Measurements from ENCODE around the gene AP1B1. TPM values are rescaled to one million over a fixed set of nuclear protein-coding genes. Genes with fewer than 3 reads are reported as not detected.

Gene AP1B1
- total RNA-seq, 1 experiment from 2014 or later, result 40.3 TPM

GRCh38 chr22:29300467-29300806, 87.9 kb downstream of the AP1B1 start:
- H3K79me2 ChIP-seq (ENCODE audit: low read length), result no peaks in the 10 kb centered on the region
- H3K9ac ChIP-seq (ENCODE audit: low read length), result no peak overlapping the region
- H3K27me3 ChIP-seq (ENCODE audit: low read length), result no peaks in the 10 kb centered on the region
- no peak overlapping the region for H3K27ac ChIP-seq (ENCODE audit: low read length)
- DNase-seq, result no peak
- no peak overlapping the region for H2AFZ ChIP-seq (ENCODE audit: low read length)
- H3K9me2 ChIP-seq (replicated peaks; ENCODE audit: insufficient read depth, low read length), result no peaks in the 10 kb centered on the region
- H3K4me1 ChIP-seq (ENCODE audit: low read length), result peaks cover 17% of the 10 kb centered on the region
- H3K4me3 ChIP-seq (ENCODE audit: low read length), result no peak overlapping the region
- no peak overlapping the region for H3K4me2 ChIP-seq (ENCODE audit: low read depth, low read length, poor library complexity, severe bottlenecking)
- H3K9me3 ChIP-seq (ENCODE audit: low read length), result no peaks in the 10 kb centered on the region
- peaks cover 32% of the 10 kb centered on the region for H4K20me1 ChIP-seq (ENCODE audit: insufficient read depth, low read depth, low read length)
- peaks cover 29% of the 10 kb centered on the region for H3K36me3 ChIP-seq (ENCODE audit: insufficient read depth, low read length)

DNA sequence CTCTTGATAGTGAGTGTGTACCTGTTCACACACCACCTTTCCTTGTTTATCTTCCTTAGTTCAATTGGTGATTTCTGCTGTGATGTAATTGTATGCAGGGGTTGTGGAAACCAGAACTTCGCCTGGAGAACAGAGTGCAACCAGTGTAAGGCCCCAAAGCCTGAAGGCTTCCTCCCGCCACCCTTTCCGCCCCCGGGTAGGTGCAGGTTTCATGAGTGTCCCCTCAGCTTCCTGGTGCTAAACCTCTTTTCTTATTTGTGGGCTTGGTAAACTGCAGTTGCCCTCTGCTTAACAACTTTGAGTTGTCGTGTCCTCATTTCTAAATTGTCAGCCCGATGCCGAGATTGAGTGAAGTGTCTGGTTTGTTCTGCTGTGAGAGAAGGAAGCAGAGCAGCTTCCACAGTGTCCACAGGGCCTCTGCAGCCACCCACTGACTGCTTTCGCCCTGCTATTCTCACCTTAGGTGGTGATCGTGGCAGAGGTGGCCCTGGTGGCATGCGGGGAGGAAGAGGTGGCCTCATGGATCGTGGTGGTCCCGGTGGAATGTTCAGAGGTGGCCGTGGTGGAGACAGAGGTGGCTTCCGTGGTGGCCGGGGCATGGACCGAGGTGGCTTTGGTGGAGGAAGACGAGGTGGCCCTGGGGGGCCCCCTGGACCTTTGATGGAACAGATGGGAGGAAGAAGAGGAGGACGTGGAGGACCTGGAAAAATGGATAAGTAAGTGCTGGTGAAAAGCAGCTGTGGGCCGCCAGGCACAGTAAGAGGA, 89.1 kb downstream of the AP1B1 start:
- Histone ChIP-seq H4K20me1 (ENCODE audit: insufficient read depth, low read depth, low read length) (peaks cover 35% of the 10 kb centered on the region), H3K4me2 (ENCODE audit: low read depth, low read length, poor library complexity, severe bottlenecking) (no peak overlapping the region), H3K4me3 (ENCODE audit: low read length) (no peak overlapping the region), H3K79me2 (ENCODE audit: low read length) (no peaks in the 10 kb centered on the region), H3K4me1 (ENCODE audit: low read length) (peaks cover 27% of the 10 kb centered on the region), H3K36me3 (ENCODE audit: insufficient read depth, low read length) (peaks cover 34% of the 10 kb centered on the region), H3K9me3 (ENCODE audit: low read length) (no peaks in the 10 kb centered on the region), H3K9ac (ENCODE audit: low read length) (no peak overlapping the region), H3K27ac (ENCODE audit: low read length) (no peak overlapping the region), H2AFZ (ENCODE audit: low read length) (no peak overlapping the region), H3K27me3 (ENCODE audit: low read length) (no peaks in the 10 kb centered on the region), H3K9me2 (replicated peaks; ENCODE audit: insufficient read depth, low read length) (no peaks in the 10 kb centered on the region)
- DNase-seq, result no peak

GRCh38 chr22:29298641-29299040, 89.7 kb downstream of the AP1B1 start:
- H3K79me2 ChIP-seq (ENCODE audit: low read length), result no peaks in the 10 kb centered on the region
- H4K20me1 ChIP-seq (ENCODE audit: insufficient read depth, low read depth, low read length), result peaks cover 35% of the 10 kb centered on the region
- H3K27me3 ChIP-seq (ENCODE audit: low read length), result no peaks in the 10 kb centered on the region
- H3K9ac ChIP-seq (ENCODE audit: low read length), result no peak overlapping the region
- no peaks in the 10 kb centered on the region for H3K9me2 ChIP-seq (replicated peaks; ENCODE audit: insufficient read depth, low read length)
- no peak overlapping the region for H3K4me3 ChIP-seq (ENCODE audit: low read length)
- DNase-seq, result no peak
- no peak overlapping the region for H3K4me2 ChIP-seq (ENCODE audit: low read depth, low read length, poor library complexity, severe bottlenecking)
- no peak overlapping the region for H3K27ac ChIP-seq (ENCODE audit: low read length)
- H3K9me3 ChIP-seq (ENCODE audit: low read length), result no peaks in the 10 kb centered on the region
- H2AFZ ChIP-seq (ENCODE audit: low read length), result no peak overlapping the region
- peaks cover 33% of the 10 kb centered on the region for H3K4me1 ChIP-seq (ENCODE audit: low read length)
- H3K36me3 ChIP-seq (ENCODE audit: insufficient read depth, low read length), result peaks cover 40% of the 10 kb centered on the region

DNA sequence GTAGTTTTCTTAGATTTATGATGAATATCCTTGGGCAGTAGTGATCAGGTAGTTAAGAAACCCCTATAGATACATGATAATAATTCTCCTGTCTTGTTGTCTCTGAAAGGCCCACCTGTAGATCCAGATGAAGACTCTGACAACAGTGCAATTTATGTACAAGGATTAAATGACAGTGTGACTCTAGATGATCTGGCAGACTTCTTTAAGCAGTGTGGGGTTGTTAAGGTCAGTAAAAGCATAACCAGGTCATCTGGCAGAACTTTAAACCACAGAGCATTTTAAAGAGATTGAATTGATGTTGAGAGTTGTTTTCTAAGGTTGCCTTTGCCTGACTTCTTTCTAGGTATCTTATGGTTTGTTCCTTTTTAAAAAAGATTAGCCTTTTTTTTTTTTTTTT, 96.0 kb downstream of the AP1B1 start:
- no peak overlapping the region for H3K4me3 ChIP-seq (ENCODE audit: low read length)
- peaks cover 86% of the 10 kb centered on the region for H3K36me3 ChIP-seq (ENCODE audit: insufficient read depth, low read length)
- H3K9ac ChIP-seq (ENCODE audit: low read length), result no peak overlapping the region
- H4K20me1 ChIP-seq (ENCODE audit: insufficient read depth, low read depth, low read length), result peaks cover 43% of the 10 kb centered on the region
- no peak overlapping the region for H3K4me2 ChIP-seq (ENCODE audit: low read depth, low read length, poor library complexity, severe bottlenecking)
- no peak for DNase-seq
- peaks cover 34% of the 10 kb centered on the region for H3K4me1 ChIP-seq (ENCODE audit: low read length)
- no peaks in the 10 kb centered on the region for H3K27me3 ChIP-seq (ENCODE audit: low read length)
- H3K27ac ChIP-seq (ENCODE audit: low read length), result no peak overlapping the region
- H2AFZ ChIP-seq (ENCODE audit: low read length), result no peak overlapping the region
- H3K9me3 ChIP-seq (ENCODE audit: low read length), result no peaks in the 10 kb centered on the region
- H3K9me2 ChIP-seq (replicated peaks; ENCODE audit: insufficient read depth, low read length), result no peaks in the 10 kb centered on the region
- peaks cover 37% of the 10 kb centered on the region for H3K79me2 ChIP-seq (ENCODE audit: low read length)

DNA sequence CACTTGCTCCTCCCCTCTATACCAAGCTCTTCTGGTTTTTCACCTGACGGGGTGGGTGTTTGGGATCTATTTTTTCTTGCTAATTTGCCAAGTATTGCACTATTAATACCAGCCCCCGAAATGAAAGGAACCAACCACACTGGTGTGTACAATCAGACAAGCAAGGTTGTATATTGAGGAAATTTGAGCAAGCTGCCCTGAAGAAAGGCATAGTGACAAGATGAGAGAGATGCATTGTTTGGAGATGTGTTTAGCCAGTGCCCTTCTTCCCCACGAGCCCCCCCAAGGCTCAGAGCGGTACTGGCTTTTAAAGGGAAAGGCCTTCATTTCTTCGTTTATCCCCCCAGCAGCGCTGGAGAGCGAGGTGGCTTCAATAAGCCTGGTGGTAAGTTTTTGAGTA, 97.2 kb downstream of the AP1B1 start:
- H3K27ac ChIP-seq (ENCODE audit: low read length), result no peak overlapping the region
- no peak overlapping the region for H3K4me2 ChIP-seq (ENCODE audit: low read depth, low read length, poor library complexity, severe bottlenecking)
- H3K36me3 ChIP-seq (ENCODE audit: insufficient read depth, low read length), result peaks cover 87% of the 10 kb centered on the region
- no peaks in the 10 kb centered on the region for H3K9me2 ChIP-seq (replicated peaks; ENCODE audit: insufficient read depth, low read length)
- no peak overlapping the region for H2AFZ ChIP-seq (ENCODE audit: low read length)
- no peaks in the 10 kb centered on the region for H3K9me3 ChIP-seq (ENCODE audit: low read length)
- no peak overlapping the region for H3K9ac ChIP-seq (ENCODE audit: low read length)
- H3K4me3 ChIP-seq (ENCODE audit: low read length), result no peak overlapping the region
- H3K4me1 ChIP-seq (ENCODE audit: low read length), result peaks cover 28% of the 10 kb centered on the region
- DNase-seq, result no peak
- H3K79me2 ChIP-seq (ENCODE audit: low read length), result peaks cover 42% of the 10 kb centered on the region
- peaks cover 36% of the 10 kb centered on the region for H4K20me1 ChIP-seq (ENCODE audit: insufficient read depth, low read depth, low read length)
- no peaks in the 10 kb centered on the region for H3K27me3 ChIP-seq (ENCODE audit: low read length)

DNA sequence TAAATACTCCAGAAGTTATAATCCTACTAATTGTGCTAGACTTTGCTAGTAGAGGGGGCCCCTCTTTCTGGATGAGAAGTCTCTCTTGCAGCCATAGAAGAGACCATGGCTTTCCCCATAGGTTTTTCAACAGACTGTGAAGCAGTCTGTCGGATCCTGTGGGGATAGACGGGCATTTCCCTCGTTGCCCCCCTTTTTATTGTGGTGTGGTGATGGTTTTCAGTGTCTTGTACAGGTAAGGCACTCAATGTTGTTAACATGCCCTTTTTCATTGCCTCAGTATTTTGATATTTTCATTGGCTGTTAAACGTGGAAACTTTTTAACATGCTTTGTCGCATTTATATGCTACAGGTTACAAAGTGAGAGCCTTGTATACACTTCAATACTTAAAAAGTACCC, 98.3 kb downstream of the AP1B1 start:
- no peak overlapping the region for H3K4me2 ChIP-seq (ENCODE audit: low read depth, low read length, poor library complexity, severe bottlenecking)
- no peaks in the 10 kb centered on the region for H3K9me3 ChIP-seq (ENCODE audit: low read length)
- H3K27ac ChIP-seq (ENCODE audit: low read length), result no peak overlapping the region
- H3K36me3 ChIP-seq (ENCODE audit: insufficient read depth, low read length), result peaks cover 84% of the 10 kb centered on the region
- peaks cover 48% of the 10 kb centered on the region for H3K79me2 ChIP-seq (ENCODE audit: low read length)
- no peak overlapping the region for H3K4me3 ChIP-seq (ENCODE audit: low read length)
- H3K9ac ChIP-seq (ENCODE audit: low read length), result no peak overlapping the region
- no peak overlapping the region for H2AFZ ChIP-seq (ENCODE audit: low read length)
- no peaks in the 10 kb centered on the region for H3K27me3 ChIP-seq (ENCODE audit: low read length)
- no peaks in the 10 kb centered on the region for H3K9me2 ChIP-seq (replicated peaks; ENCODE audit: insufficient read depth, low read length)
- H4K20me1 ChIP-seq (ENCODE audit: insufficient read depth, low read depth, low read length), result peaks cover 27% of the 10 kb centered on the region
- DNase-seq, result no peak
- H3K4me1 ChIP-seq (ENCODE audit: low read length), result peaks cover 17% of the 10 kb centered on the region

DNA sequence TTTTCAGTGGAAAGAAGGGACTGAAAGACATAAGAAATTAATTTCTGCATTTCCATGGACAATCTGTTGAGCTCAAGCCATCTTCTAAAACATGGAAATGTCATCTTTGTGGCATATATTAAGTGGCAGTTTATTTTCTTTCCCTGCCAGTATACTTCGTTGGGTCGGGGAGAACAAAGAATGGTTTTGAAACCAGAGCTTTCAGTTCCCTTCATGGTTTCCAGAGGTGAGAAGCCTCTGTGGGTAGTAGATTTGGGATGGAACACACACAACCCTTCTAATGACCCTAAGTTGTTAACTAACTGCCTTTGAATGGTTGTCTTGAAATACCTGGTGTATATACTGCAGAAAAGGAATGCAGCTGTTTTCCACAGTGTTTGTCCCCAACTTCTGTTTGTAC, 99.5 kb downstream of the AP1B1 start:
- no peak overlapping the region for H3K4me3 ChIP-seq (ENCODE audit: low read length)
- no peak for DNase-seq
- peaks cover 7% of the 10 kb centered on the region; the same call in 1 of the 2 replicates for H3K4me1 ChIP-seq (ENCODE audit: low read length)
- H3K79me2 ChIP-seq (ENCODE audit: low read length), result peaks cover 57% of the 10 kb centered on the region
- no peaks in the 10 kb centered on the region for H3K9me3 ChIP-seq (ENCODE audit: low read length)
- H2AFZ ChIP-seq (ENCODE audit: low read length), result no peak overlapping the region
- no peaks in the 10 kb centered on the region for H3K27me3 ChIP-seq (ENCODE audit: low read length)
- H3K9me2 ChIP-seq (replicated peaks; ENCODE audit: insufficient read depth, low read length), result no peaks in the 10 kb centered on the region
- peaks cover 88% of the 10 kb centered on the region for H3K36me3 ChIP-seq (ENCODE audit: insufficient read depth, low read length)
- no peak overlapping the region for H3K27ac ChIP-seq (ENCODE audit: low read length)
- H3K9ac ChIP-seq (ENCODE audit: low read length), result no peak overlapping the region
- no peak overlapping the region for H3K4me2 ChIP-seq (ENCODE audit: low read depth, low read length, poor library complexity, severe bottlenecking)
- H4K20me1 ChIP-seq (ENCODE audit: insufficient read depth, low read depth, low read length), result peaks cover 34% of the 10 kb centered on the region

- peaks cover 73% of the 10 kb centered on the region for H3K36me3 ChIP-seq (ENCODE audit: insufficient read depth, low read length)
- peaks cover 49% of the 10 kb centered on the region for H4K20me1 ChIP-seq (ENCODE audit: insufficient read depth, low read depth, low read length)
- no peaks in the 10 kb centered on the region for H3K9me2 ChIP-seq (replicated peaks; ENCODE audit: insufficient read depth, low read length)
- DNase-seq, result no peak
- no peaks in the 10 kb centered on the region for H3K4me1 ChIP-seq (ENCODE audit: low read length)
- H2AFZ ChIP-seq (ENCODE audit: low read length), result no peak overlapping the region
- no peak overlapping the region for H3K4me2 ChIP-seq (ENCODE audit: low read depth, low read length, poor library complexity, severe bottlenecking)
- no peaks in the 10 kb centered on the region for H3K9me3 ChIP-seq (ENCODE audit: low read length)
- H3K4me3 ChIP-seq (ENCODE audit: low read length), result no peak overlapping the region
- no peak overlapping the region for H3K27ac ChIP-seq (ENCODE audit: low read length)
- H3K9ac ChIP-seq (ENCODE audit: low read length), result no peak overlapping the region
- no peaks in the 10 kb centered on the region for H3K27me3 ChIP-seq (ENCODE audit: low read length)
- peaks cover 67% of the 10 kb centered on the region for H3K79me2 ChIP-seq (ENCODE audit: low read length)
Observed at GRCh38 chr22:29284196-29284595, 104.2 kb downstream of the AP1B1 start.
